Smooth muscle cell (in vitro differentiated cells): Measurements from ENCODE around the gene PRKCE. TPM values are rescaled to one million over a fixed set of nuclear protein-coding genes. Genes with fewer than 3 reads are reported as not detected.

Experiments used
- DNase-seq: peaks from one replicate; lab custom pipeline; 2025; ENCODE audit not compliant: unreplicated experiment; lab: John Stamatoyannopoulos, UW
- H2AFZ ChIP-seq: fragments of 200-600 bp; sonication (generic); 2 replicates; pipeline ENCODE4 v1.6.0; 2016; ENCODE audit warnings: antibody characterized with exemption, low read depth, mild to moderate bottlenecking
- H3F3A ChIP-seq: fragments of 200-600 bp; sonication (generic); 2 replicates; pipeline ENCODE4 v1.6.0; 2017; ENCODE audit warnings: antibody characterized with exemption, low read depth
- H3K27ac ChIP-seq: fragments of 200-600 bp; sonication (generic); 2 replicates; pipeline ENCODE4 v1.5.1; 2016; ENCODE audit warnings: low read depth, mild to moderate bottlenecking
- H3K27me3 ChIP-seq: fragments of 200-600 bp; sonication (generic); 2 replicates; pipeline ENCODE4 v1.6.1; 2016; ENCODE audit warnings: low read depth, mild to moderate bottlenecking
- H3K36me3 ChIP-seq: fragments of 200-600 bp; sonication (generic); 2 replicates; pipeline ENCODE4 v1.5.1; 2016; ENCODE audit warnings: low read depth
- H3K4me1 ChIP-seq: fragments of 200-600 bp; sonication (generic); 2 replicates; pipeline ENCODE4 v1.5.1; 2016; ENCODE audit warnings: low read depth
- H3K4me2 ChIP-seq: fragments of 200-600 bp; sonication (generic); 2 replicates; pipeline ENCODE4 v1.6.0; 2016; ENCODE audit warnings: mild to moderate bottlenecking
- H3K4me3 ChIP-seq: fragments of 200-600 bp; sonication (generic); 2 replicates; pipeline ENCODE4 v1.5.1; 2016; ENCODE audit warnings: mild to moderate bottlenecking
- H3K79me2 ChIP-seq: fragments of 200-600 bp; sonication (generic); 2 replicates; pipeline ENCODE4 v1.6.0; 2016; ENCODE audit warnings: low read depth, mild to moderate bottlenecking
- H3K9ac ChIP-seq: fragments of 200-600 bp; sonication (generic); 2 replicates; pipeline ENCODE4 v1.6.0; 2016; ENCODE audit warnings: low read depth
- H3K9me3 ChIP-seq: fragments of 200-600 bp; sonication (generic); replicated peaks from 2 replicates; pipeline ENCODE4 v1.5.1; 2016; ENCODE audit warnings: low read depth
- H4K20me1 ChIP-seq: fragments of 200-600 bp; sonication (generic); 2 replicates; pipeline ENCODE4 v1.6.0; 2016; ENCODE audit warnings: low read depth
- CTCF ChIP-seq: fragments of 200-600 bp; sonication (generic); IDR thresholded peaks from 2 replicates; pipeline ENCODE4 v1.5.1; 2017; ENCODE audit warnings: borderline replicate concordance, mild to moderate bottlenecking, antibody characterized with exemption; ENCODE audit not compliant: insufficient read depth, poor library complexity, severe bottlenecking
- WGBS: methylation state at CpG from one replicate; pipeline ENCODE4 v1.1.7; 2016; ENCODE audit warnings: low lambda C conversion rate; 5-methylcytosine and 5-hydroxymethylcytosine counted together
- polyA plus RNA-seq: library from polyadenylated mRNA; unstranded; fragments of >200 nt; fragmentation: Nextera tagmentation; extraction: Ambion mirVana; gene quantifications from 2 replicates; pipeline ENCODE4 v1.2.1, GENCODE V29; 2016
- total RNA-seq: library from RNA; depleted of rRNA; stranded (reverse); fragments of >200 nt; gene quantifications from 2 replicates; pipeline ENCODE4 v1.2.3, GENCODE V29; 2014

The PRKCE gene
- total and polyA plus RNA-seq, 2 experiments from 2014 or later = 20.6 to 29.1 TPM

GRCh38 chr2:45716915-45717314, 65.4 kb downstream of the PRKCE start:
- H2AFZ ChIP-seq = no peak overlapping the region
- TF ChIP-seq CTCF = no peak
- no peak for DNase-seq

GRCh38 chr2:45720210-45720609, 68.7 kb downstream of the PRKCE start:
- H3K4me3 ChIP-seq = no peak overlapping the region
- no peak overlapping the region for H3K4me2 ChIP-seq
- H3K79me2 ChIP-seq = peaks cover 26% of the 10 kb centered on the region
- H3K27me3 ChIP-seq = no peaks in the 10 kb centered on the region
- H3K36me3 ChIP-seq = no peaks in the 10 kb centered on the region
- no peak overlapping the region for H3K27ac ChIP-seq
- peaks cover 61% of the 10 kb centered on the region for H4K20me1 ChIP-seq
- H3F3A ChIP-seq = no peaks in the 10 kb centered on the region
- DNase-seq = no peak
- H2AFZ ChIP-seq = no peak overlapping the region
- no peaks in the 10 kb centered on the region for H3K4me1 ChIP-seq
- H3K9me3 ChIP-seq = no peaks in the 10 kb centered on the region
- 92% methylated on average over 6 of the region's 6 CpGs for WGBS
- TF ChIP-seq CTCF = no peak
- no peak overlapping the region for H3K9ac ChIP-seq

More at GRCh38 chr2:45716915-45717314, 65.4 kb downstream of the PRKCE start:
- H3K4me2 ChIP-seq = no peak overlapping the region
- no peaks in the 10 kb centered on the region for H3K27me3 ChIP-seq
- H3K4me3 ChIP-seq = no peak overlapping the region
- no peaks in the 10 kb centered on the region for H3K9me3 ChIP-seq
- H3F3A ChIP-seq = no peaks in the 10 kb centered on the region
- peaks cover 41% of the 10 kb centered on the region for H3K79me2 ChIP-seq
- no peaks in the 10 kb centered on the region for H3K4me1 ChIP-seq
- peaks cover 68% of the 10 kb centered on the region for H4K20me1 ChIP-seq
- H3K9ac ChIP-seq = no peak overlapping the region
- H3K36me3 ChIP-seq = no peaks in the 10 kb centered on the region
- no peak overlapping the region for H3K27ac ChIP-seq

- DNase-seq = no peak
- WGBS = 94% methylated on average over 1 of the region's 1 CpG
- H3K27ac ChIP-seq = no peak overlapping the region
- H3K4me2 ChIP-seq = no peak overlapping the region
- no peak overlapping the region for H2AFZ ChIP-seq
- H3F3A ChIP-seq = no peaks in the 10 kb centered on the region
- H3K9ac ChIP-seq = no peak overlapping the region
- H3K27me3 ChIP-seq = no peaks in the 10 kb centered on the region
- no peaks in the 10 kb centered on the region for H3K9me3 ChIP-seq
- TF ChIP-seq CTCF = no peak
- H3K4me3 ChIP-seq = no peak overlapping the region
- H3K4me1 ChIP-seq = no peaks in the 10 kb centered on the region
- H3K79me2 ChIP-seq = peaks cover 18% of the 10 kb centered on the region
- H3K36me3 ChIP-seq = no peaks in the 10 kb centered on the region
- peaks cover 55% of the 10 kb centered on the region for H4K20me1 ChIP-seq
These were observed 69.7 kb downstream of the PRKCE start for GRCh38 chr2:45721150-45721549.

- DNase-seq = no peak
- Histone ChIP-seq H3F3A (no peaks in the 10 kb centered on the region), H3K4me1 (no peaks in the 10 kb centered on the region), H3K36me3 (no peaks in the 10 kb centered on the region), H3K27ac (no peak overlapping the region), H3K4me2 (no peak overlapping the region), H4K20me1 (peaks cover 52% of the 10 kb centered on the region), H3K9ac (no peak overlapping the region), H2AFZ (no peak overlapping the region), H3K27me3 (no peaks in the 10 kb centered on the region), H3K79me2 (peaks cover 19% of the 10 kb centered on the region), H3K4me3 (no peak overlapping the region), H3K9me3 (no peaks in the 10 kb centered on the region)
- whole genome bisulfite sequencing = 98% methylated on average over 5 of the region's 5 CpGs
- no peak for TF ChIP-seq CTCF
These were observed 71.0 kb downstream of the PRKCE start for GRCh38 chr2:45722477-45722876.
